ENCODE measurements around the gene RBPJ.

Gene RBPJ

DNA sequence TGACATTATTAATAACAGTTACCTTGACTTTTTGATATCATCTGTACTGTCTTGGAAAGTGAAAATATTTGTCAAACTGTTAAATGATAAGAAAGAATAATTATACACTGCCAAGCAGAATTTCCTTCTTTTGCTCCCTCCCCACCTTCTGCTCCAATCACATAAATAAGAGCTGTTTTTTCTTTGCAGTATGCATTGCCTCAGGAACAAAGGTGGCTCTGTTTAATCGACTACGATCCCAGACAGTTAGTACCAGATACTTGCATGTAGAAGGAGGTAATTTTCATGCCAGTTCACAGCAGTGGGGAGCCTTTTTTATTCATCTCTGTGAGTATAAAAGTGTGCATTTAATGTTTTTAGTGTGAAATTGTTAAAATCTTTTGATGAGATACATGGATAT, 103.3 kb downstream of the RBPJ start:
- DNase-seq = no peak

DNA sequence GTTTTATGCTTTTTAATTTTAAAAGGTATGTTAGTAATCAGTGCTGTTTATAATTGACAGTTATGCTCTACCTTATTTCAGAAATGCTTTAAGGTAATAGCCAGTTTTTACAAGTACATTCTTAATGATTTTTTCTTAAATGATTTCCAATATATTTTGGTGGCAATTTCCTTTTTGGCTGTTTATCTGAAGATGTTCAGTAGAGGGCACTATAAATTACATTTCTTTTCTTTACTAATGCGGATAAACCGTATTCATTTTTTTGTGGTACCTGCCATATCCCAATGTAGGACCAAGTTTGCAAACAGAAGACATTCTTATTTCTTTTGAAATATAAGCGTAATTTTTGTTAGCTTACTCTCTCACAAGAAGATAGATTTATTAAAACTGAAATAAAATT, 104.0 kb downstream of the RBPJ start:
- no peak for DNase-seq

- no peak for DNase-seq
Measured at GRCh38 chr4:26425953-26426352, 105.1 kb downstream of the RBPJ start.

GRCh38 chr4:26426892-26427291, 106.1 kb downstream of the RBPJ start:
- no peak for DNase-seq

GRCh38 chr4:26429910-26430309, 109.1 kb downstream of the RBPJ start:
- DNase-seq = no peak

DNA sequence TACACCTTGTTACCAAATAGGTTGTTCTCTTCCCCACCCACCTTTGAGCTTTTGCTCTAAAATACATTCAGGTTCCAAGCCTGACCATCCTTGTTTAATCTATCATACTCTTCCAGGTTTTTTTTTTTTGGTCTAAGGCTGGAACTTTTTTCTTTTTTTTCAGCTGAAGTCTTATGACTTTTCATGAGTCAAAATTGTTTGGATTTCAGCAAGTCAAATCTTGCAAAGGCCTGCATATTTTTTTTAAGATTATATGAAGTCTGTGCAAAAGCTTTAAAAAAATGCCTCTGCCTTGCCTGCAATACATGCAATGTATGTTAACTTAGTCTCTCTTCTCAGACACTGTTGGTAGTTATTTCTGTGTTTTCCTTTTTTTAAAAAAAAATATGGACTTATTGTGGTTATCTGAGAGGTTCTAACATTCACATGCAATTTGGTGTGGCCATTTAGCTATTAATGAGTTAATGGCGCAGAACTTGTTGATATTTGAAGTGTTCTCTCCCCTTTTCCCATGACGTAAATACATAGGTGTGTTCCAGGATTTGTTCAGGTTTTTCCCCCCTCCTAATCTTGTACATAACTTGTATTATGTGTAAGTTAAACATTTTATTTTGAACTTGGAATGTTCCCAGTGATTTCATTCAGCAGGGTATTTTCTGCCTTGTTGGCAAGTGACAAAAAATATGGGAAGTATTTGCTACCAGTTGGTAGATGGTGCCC, 110.8 kb downstream of the RBPJ start:
- DNase-seq = no peak

DNA sequence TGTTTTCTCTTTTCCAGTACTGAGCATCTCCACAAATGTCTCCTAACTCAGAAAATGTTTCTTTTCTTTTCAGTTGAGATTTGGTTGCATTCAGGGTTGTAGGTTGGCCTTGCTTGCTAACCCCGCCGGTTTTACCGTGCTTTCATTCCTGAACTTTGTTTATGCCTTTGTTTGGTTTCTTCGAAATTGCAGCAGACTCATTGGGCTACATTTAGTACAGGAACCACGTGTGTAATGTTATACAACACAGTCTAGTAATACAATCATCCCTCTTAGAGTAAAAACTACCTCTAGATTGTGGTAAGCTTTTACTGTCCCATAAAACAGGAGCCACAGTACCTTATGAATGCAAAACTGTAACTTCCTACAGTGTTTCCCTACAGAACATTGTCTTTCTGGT, 111.6 kb downstream of the RBPJ start:
- no peak for DNase-seq

- no peak for DNase-seq
Measured at GRCh38 chr4:26433556-26433955, 112.7 kb downstream of the RBPJ start.

GRCh38 chr4:26434030-26434639, 113.3 kb downstream of the RBPJ start:
- no peak for DNase-seq

- DNase-seq = no peak
Measured at GRCh38 chr4:26441102-26441501, 120.3 kb downstream of the RBPJ start.

- DNase-seq = no peak
Measured at GRCh38 chr4:26441771-26442170, 121.0 kb downstream of the RBPJ start.

- DNase-seq = no peak
Measured at GRCh38 chr4:26447378-26447777, 126.6 kb downstream of the RBPJ start.

- no peak for DNase-seq
Measured at GRCh38 chr4:26450418-26450817, 129.6 kb downstream of the RBPJ start.

- DNase-seq = no peak
Measured at GRCh38 chr4:26451597-26451996, 130.8 kb downstream of the RBPJ start.

- DNase-seq = peak; percentile 75
Measured at GRCh38 chr4:26452565-26453531, 132.0 kb downstream of the RBPJ start.

- DNase-seq = no peak
Measured at GRCh38 chr4:26454961-26455360, 134.1 kb downstream of the RBPJ start.

GRCh38 chr4:26455571-26455970, 134.8 kb downstream of the RBPJ start:
- DNase-seq = no peak

DNA sequence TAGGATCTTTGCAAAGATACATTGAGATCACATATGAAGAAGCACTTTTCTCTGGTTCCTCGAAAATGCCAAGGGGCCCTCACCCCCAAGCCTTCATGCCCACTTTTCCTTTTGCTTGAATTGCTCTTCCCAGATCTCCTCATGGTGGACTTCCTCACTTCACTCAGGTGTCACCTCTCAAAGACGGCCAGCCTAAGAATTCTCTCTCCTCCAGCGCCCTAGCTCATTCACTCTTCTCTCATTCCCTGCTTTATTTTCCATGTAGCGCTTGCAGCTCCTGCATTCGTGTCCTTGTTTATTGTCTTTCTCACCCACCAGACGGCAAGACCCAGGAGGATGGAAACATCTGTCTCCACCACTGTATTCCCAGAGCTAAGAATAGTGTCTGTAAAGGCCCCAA, 136.6 kb downstream of the RBPJ start:
- DNase-seq = no peak

DNA sequence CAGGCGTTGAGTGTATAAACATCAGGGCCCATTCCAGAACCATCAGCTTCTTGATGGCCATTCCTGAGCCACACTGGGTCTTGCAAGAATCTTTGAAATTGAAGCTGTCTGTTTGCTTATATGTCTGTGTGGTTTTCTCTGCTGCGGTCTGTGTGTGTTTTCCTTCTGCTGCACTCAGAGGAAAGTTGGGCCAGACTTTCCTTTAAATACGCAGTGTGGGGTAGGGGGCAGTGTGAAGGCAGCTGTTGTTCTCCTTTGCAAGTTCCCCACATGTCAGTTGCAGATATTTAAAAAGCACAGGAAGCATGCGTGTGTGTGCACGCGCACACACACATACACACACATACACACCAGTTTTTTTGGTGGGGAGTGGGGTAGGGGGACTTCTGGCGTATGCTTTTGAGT, 137.3 kb downstream of the RBPJ start:
- DNase-seq = no peak

GRCh38 chr4:26459054-26459755, 138.4 kb downstream of the RBPJ start:
- peak; percentile 38 for DNase-seq

- no peak for DNase-seq
Measured at GRCh38 chr4:26459756-26460530, 139.1 kb downstream of the RBPJ start.

- DNase-seq = no peak
Measured at GRCh38 chr4:26462874-26463273, 142.1 kb downstream of the RBPJ start.

Measured in NCI-H1092 treated with DMSO at 0.1 percent for 48 hours (cell line).